ENCODE measurements around the gene GAGE12H. TPM values are rescaled to one million over a fixed set of nuclear protein-coding genes. Genes with fewer than 3 reads are reported as not detected.
"Not testable (repeated sequence)": the region's sequence is repeated elsewhere in the genome, so short reads cannot be mapped to it uniquely, and the experiment has no call there.

The GAGE12H gene
- total RNA-seq, result not detected

DNA sequence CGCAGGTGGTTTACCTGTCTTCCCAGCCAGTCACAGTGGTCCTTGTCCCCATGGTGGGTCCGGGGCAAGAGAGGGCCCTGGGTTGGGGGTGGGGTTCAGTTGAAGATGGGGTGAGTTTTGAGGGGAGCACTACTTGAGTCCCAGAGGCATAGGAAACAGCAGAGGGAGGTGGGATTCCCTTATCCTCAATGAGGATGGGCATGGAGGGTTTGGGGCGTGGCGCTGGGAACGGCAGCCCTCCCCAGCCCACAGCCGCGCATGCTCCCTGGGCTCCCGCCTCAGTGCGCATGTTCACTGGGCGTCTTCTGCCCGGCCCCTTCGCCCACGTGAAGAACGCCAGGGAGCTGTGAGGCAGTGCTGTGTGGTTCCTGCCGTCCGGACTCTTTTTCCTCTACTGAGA lies at the start of gene GAGE12H:
GAGE12H (plus strand) TSS at position 301 of the 400 bp plus-strand sequence. CDS start 1,155 bp downstream, outside the sequence.
- H3K27ac Mint-ChIP-seq; H3K4me1 Mint-ChIP-seq (ENCODE audit: low read depth in 2 of 2); H3K4me3 Mint-ChIP-seq; ATAC-seq; H3K9me3 Mint-ChIP-seq; DNase-seq (ENCODE audit: low spot score); H3K36me3 Mint-ChIP-seq; H3K27me3 Mint-ChIP-seq: not testable (repeated sequence)

- H3K27me3 Mint-ChIP-seq; H3K27ac Mint-ChIP-seq; H3K4me1 Mint-ChIP-seq (ENCODE audit: low read depth in 2 of 2); H3K4me3 Mint-ChIP-seq; H3K9me3 Mint-ChIP-seq; H3K36me3 Mint-ChIP-seq; ATAC-seq; DNase-seq (ENCODE audit: low spot score): not testable (repeated sequence)
These were observed 47.9 kb upstream of the GAGE12H start, which contains the start of gene GAGE12C for GRCh38 chrX:49531877-49532276. Gene GAGE12C (plus strand): TSS chrX:49532177. CDS start chrX:49533332, 1,155 bp downstream.

GRCh38 chrX:49541433-49541832 lies 38.3 kb upstream of the GAGE12H start, which contains the start of gene GAGE12D:
Gene GAGE12D (plus strand): TSS chrX:49541733. CDS start chrX:49542888, 1,155 bp downstream.
- not testable (repeated sequence) for H3K4me3 Mint-ChIP-seq; H3K9me3 Mint-ChIP-seq; DNase-seq (ENCODE audit: low spot score); H3K36me3 Mint-ChIP-seq; H3K4me1 Mint-ChIP-seq (ENCODE audit: low read depth in 2 of 2); ATAC-seq; H3K27ac Mint-ChIP-seq; H3K27me3 Mint-ChIP-seq

DNA sequence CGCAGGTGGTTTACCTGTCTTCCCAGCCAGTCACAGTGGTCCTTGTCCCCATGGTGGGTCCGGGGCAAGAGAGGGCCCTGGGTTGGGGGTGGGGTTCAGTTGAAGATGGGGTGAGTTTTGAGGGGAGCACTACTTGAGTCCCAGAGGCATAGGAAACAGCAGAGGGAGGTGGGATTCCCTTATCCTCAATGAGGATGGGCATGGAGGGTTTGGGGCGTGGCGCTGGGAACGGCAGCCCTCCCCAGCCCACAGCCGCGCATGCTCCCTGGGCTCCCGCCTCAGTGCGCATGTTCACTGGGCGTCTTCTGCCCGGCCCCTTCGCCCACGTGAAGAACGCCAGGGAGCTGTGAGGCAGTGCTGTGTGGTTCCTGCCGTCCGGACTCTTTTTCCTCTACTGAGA lies 28.8 kb upstream of the GAGE12H start, which contains the start of gene GAGE12E:
GAGE12E (plus strand) TSS at position 301 of the 400 bp plus-strand sequence. CDS start 1,155 bp downstream, outside the sequence.
- H3K36me3 Mint-ChIP-seq; ATAC-seq; H3K27ac Mint-ChIP-seq; H3K4me1 Mint-ChIP-seq (ENCODE audit: low read depth in 2 of 2); H3K9me3 Mint-ChIP-seq; DNase-seq (ENCODE audit: low spot score); H3K4me3 Mint-ChIP-seq; H3K27me3 Mint-ChIP-seq: not testable (repeated sequence)

DNA sequence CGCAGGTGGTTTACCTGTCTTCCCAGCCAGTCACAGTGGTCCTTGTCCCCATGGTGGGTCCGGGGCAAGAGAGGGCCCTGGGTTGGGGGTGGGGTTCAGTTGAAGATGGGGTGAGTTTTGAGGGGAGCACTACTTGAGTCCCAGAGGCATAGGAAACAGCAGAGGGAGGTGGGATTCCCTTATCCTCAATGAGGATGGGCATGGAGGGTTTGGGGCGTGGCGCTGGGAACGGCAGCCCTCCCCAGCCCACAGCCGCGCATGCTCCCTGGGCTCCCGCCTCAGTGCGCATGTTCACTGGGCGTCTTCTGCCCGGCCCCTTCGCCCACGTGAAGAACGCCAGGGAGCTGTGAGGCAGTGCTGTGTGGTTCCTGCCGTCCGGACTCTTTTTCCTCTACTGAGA lies 19.2 kb upstream of the GAGE12H start, which contains the start of gene GAGE12F:
GAGE12F (plus strand) TSS at position 301 of the 400 bp plus-strand sequence. CDS start 1,155 bp downstream, outside the sequence.
- H3K4me1 Mint-ChIP-seq (ENCODE audit: low read depth in 2 of 2); H3K36me3 Mint-ChIP-seq; H3K4me3 Mint-ChIP-seq; H3K27me3 Mint-ChIP-seq; DNase-seq (ENCODE audit: low spot score); H3K27ac Mint-ChIP-seq; H3K9me3 Mint-ChIP-seq; ATAC-seq: not testable (repeated sequence)

DNA sequence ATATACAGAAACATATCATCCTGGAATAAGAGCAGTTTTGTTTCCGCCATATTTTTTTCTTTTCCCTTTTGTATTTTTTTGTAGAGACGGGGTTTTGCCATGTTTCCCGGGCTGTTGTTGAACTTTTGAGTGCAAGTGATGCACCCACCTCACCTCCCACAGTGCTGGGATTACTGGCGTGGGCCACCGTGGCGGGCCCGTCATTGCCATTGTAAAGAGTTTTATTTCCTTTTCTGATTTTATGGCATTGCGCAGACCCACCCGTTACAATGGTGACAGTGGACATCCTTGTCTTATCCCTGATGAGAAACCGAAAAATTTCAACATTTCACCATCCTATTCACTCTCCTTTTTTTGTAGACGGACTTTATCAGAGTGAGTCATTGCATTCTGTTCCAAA lies 11.0 kb upstream of the GAGE12H start:
- H3K4me1 Mint-ChIP-seq (ENCODE audit: low read depth in 2 of 2); H3K9me3 Mint-ChIP-seq; ATAC-seq; H3K27me3 Mint-ChIP-seq; H3K36me3 Mint-ChIP-seq; H3K27ac Mint-ChIP-seq; H3K4me3 Mint-ChIP-seq; DNase-seq (ENCODE audit: low spot score): not testable (repeated sequence)

DNA sequence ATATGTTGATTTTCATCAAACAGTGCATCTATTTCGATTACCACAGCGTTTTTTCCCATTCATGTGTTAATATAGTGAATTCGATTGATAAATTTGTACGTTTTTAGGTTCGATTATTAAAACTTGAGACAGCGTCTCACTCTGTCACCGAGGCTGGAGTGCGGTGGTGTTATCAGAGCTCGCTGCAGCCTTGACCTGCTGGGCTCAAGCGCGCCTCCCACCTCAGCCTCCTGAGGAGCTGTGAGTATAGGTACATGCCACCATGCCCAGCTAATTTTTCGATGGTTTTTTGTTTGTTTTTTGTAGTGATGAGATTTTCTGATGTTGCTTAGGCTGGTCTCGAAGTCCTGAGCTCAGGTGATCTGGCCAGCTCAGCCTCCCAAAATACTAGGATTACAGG lies 10.6 kb upstream of the GAGE12H start:
- H3K4me3 Mint-ChIP-seq; H3K27me3 Mint-ChIP-seq; ATAC-seq; H3K27ac Mint-ChIP-seq; DNase-seq (ENCODE audit: low spot score); H3K36me3 Mint-ChIP-seq; H3K4me1 Mint-ChIP-seq (ENCODE audit: low read depth in 2 of 2); H3K9me3 Mint-ChIP-seq: not testable (repeated sequence)

- not testable (repeated sequence) for ATAC-seq; H3K4me1 Mint-ChIP-seq (ENCODE audit: low read depth in 2 of 2); H3K4me3 Mint-ChIP-seq; H3K27ac Mint-ChIP-seq; H3K9me3 Mint-ChIP-seq; H3K27me3 Mint-ChIP-seq; DNase-seq (ENCODE audit: low spot score); H3K36me3 Mint-ChIP-seq
These were observed 9.6 kb upstream of the GAGE12H start, which contains the start of gene GAGE12G for GRCh38 chrX:49570100-49570499. Gene GAGE12G (plus strand): TSS chrX:49570400. CDS start chrX:49571555, 1,155 bp downstream.

- not testable (repeated sequence) for H3K4me1 Mint-ChIP-seq (ENCODE audit: low read depth in 2 of 2); ATAC-seq; H3K27ac Mint-ChIP-seq
These were observed 9.4 kb downstream of the GAGE12H start, which contains the start of gene GAGE2A for GRCh38 chrX:49589196-49589595. Gene GAGE2A (plus strand): TSS chrX:49589496. CDS start chrX:49590651, 1,155 bp downstream.

GRCh38 chrX:49589769-49590478 lies 10.2 kb downstream of the GAGE12H start:
- ATAC-seq; H3K9me3 Mint-ChIP-seq; H3K4me3 Mint-ChIP-seq; H3K36me3 Mint-ChIP-seq; H3K4me1 Mint-ChIP-seq (ENCODE audit: low read depth in 2 of 2); H3K27ac Mint-ChIP-seq; H3K27me3 Mint-ChIP-seq: not testable (repeated sequence)
- peak; percentile 73 for DNase-seq (ENCODE audit: low spot score)

More at GRCh38 chrX:49589196-49589595, 9.4 kb downstream of the GAGE12H start, which contains the start of gene GAGE2A:
- H3K9me3 Mint-ChIP-seq; DNase-seq (ENCODE audit: low spot score); H3K4me3 Mint-ChIP-seq; H3K27me3 Mint-ChIP-seq; H3K36me3 Mint-ChIP-seq: not testable (repeated sequence)

- not testable (repeated sequence) for H3K4me1 Mint-ChIP-seq (ENCODE audit: low read depth in 2 of 2); H3K36me3 Mint-ChIP-seq; H3K27me3 Mint-ChIP-seq; DNase-seq (ENCODE audit: low spot score); H3K27ac Mint-ChIP-seq; ATAC-seq; H3K4me3 Mint-ChIP-seq; H3K9me3 Mint-ChIP-seq
These were observed 10.7 kb downstream of the GAGE12H start for GRCh38 chrX:49590488-49590887.

DNA sequence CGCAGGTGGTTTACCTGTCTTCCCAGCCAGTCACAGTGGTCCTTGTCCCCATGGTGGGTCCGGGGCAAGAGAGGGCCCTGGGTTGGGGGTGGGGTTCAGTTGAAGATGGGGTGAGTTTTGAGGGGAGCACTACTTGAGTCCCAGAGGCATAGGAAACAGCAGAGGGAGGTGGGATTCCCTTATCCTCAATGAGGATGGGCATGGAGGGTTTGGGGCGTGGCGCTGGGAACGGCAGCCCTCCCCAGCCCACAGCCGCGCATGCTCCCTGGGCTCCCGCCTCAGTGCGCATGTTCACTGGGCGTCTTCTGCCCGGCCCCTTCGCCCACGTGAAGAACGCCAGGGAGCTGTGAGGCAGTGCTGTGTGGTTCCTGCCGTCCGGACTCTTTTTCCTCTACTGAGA lies 19.0 kb downstream of the GAGE12H start, which contains the start of gene GAGE1:
GAGE1 (plus strand) TSS at position 301 of the 400 bp plus-strand sequence. CDS start 1,155 bp downstream, outside the sequence.
- H3K4me1 Mint-ChIP-seq (ENCODE audit: low read depth in 2 of 2); H3K27me3 Mint-ChIP-seq; H3K9me3 Mint-ChIP-seq; H3K27ac Mint-ChIP-seq; H3K4me3 Mint-ChIP-seq; ATAC-seq; DNase-seq (ENCODE audit: low spot score); H3K36me3 Mint-ChIP-seq: not testable (repeated sequence)

DNA sequence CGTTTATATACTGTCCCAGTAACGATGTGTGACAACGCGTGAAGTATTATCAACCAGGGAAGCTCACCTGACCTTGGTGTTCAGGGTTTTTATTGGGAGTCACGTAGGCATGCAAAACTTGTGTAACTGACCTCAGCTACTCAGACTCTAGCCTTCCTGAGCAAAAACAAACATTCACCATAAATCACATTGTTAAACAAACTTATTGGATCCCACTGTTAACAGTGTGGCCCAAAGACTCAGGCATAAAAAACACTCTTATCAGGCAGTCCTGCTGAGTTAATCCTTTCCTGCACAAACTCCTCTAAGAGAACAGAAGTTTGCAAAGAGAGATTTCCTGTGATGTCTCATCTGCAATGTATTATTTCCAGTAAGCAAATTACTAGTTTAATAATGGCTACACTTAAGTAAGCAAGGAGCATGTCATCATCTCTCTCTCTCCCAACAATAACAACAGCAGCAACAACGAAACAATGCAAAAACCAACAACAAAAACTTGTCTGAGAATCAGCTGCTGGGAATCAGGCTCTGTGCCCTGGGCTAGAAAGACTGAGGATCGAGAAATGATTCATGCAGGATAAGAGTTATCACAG lies 31.1 kb downstream of the GAGE12H start:
- no peak for DNase-seq (ENCODE audit: low spot score)
- Mint-ChIP-seq H3K9me3 (no peaks in the 10 kb centered on the region), H3K4me3 (no peak overlapping the region), H3K27me3 (peaks cover 0 to 24% of the 10 kb centered on the region in 2 donors), H3K27ac (no peak overlapping the region), H3K36me3 (no peaks in the 10 kb centered on the region), H3K4me1 (ENCODE audit: low read depth in 2 of 2) (no peaks in the 10 kb centered on the region)
- ATAC-seq, result no peak

DNA sequence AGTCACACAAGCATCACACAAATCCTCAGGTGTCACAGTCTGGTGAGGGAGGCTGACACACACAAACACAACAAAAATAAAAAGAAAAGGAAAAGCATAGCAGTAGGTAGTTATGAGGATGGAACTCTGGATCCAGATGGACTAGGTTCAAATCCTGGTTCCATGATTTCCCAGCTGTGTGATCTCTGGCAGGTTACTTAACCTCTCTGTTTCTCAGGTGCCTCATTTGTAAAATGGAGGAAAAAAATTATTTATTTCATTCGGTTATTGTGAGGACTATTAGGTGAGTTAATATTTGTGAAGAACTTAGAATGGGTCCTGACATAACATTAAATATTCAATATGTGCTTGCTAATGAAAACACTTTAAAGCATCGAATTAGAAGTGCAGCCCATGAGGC lies 38.8 kb downstream of the GAGE12H start:
- Mint-ChIP-seq H3K9me3 (no peaks in the 10 kb centered on the region), H3K27me3 (peaks cover 0 to 14% of the 10 kb centered on the region in 2 donors), H3K4me1 (ENCODE audit: low read depth in 2 of 2) (no peaks in the 10 kb centered on the region), H3K36me3 (no peaks in the 10 kb centered on the region), H3K4me3 (no peak overlapping the region), H3K27ac (no peak overlapping the region)
- no peak for DNase-seq (ENCODE audit: low spot score)
- no peak for ATAC-seq

Data from natural killer cell treated with Interleukin-12 subunit alpha and Interleukin-12 subunit beta and Interleukin-15 and Interleukin-18, amount 100 ng/mL, for 72 hours (primary cell).